SK-N-SH (cell line): Measurements from ENCODE around the gene TRPM2. TPM values are rescaled to one million over a fixed set of nuclear protein-coding genes. Genes with fewer than 3 reads are reported as not detected.

Experiments
- CTCF ChIA-PET: fragments of 300-600, 350-600 bp; formaldehyde crosslinking; extraction: SDS; loops from one replicate; lab custom pipeline; 2021; lab: Yijun Ruan, JAX
- POLR2A ChIA-PET: fragments of 350-600 bp; sonication (Branson Sonifier 250); formaldehyde crosslinking; extraction: SDS; loops from one replicate; lab custom pipeline; 2020; ENCODE audit warnings: antibody characterized with exemption, inconsistent platforms; lab: Yijun Ruan, JAX
- DNase-seq: peaks from one replicate; pipeline ENCODE4 v3.0.0; 2012
- H2AFZ ChIP-seq: fragments of 200-600 bp; sonication (generic); 2 replicates; pipeline ENCODE4 v1.8.1; 2016; ENCODE audit warnings: antibody characterized with exemption, mild to moderate bottlenecking, low read depth
- H3F3A ChIP-seq: fragments of 200-600 bp; sonication (generic); replicated peaks from 2 replicates; pipeline ENCODE3; 2016; ENCODE audit warnings: antibody characterized with exemption, mild to moderate bottlenecking; ENCODE audit not compliant: insufficient read depth
- H3K27ac ChIP-seq, 2 experiments: fragments of 200-500 bp in 1 of 2; fragments of 200-600 bp in 1 of 2; sonication (Bioruptor generic) in 1 of 2; sonication (generic), shearing (Covaris generic) in 1 of 2; 2 replicates each; pipeline versions ENCODE4 v1.5.1 to v1.6.1; 2014 to 2016; ENCODE audit warnings: low read depth in 2 of 2, inconsistent platforms in 1 of 2, low read length in 1 of 2, mild to moderate bottlenecking in 1 of 2, mixed read lengths in 1 of 2
- H3K27me3 ChIP-seq: fragments of 200-600 bp; sonication (generic), shearing (Covaris generic); 2 replicates; pipeline ENCODE4 v1.6.1; 2016; ENCODE audit warnings: mixed run types; ENCODE audit not compliant: insufficient read depth
- H3K36me3 ChIP-seq, 2 experiments: fragments of 200-500 bp in 1 of 2; fragments of 200-600 bp in 1 of 2; sonication (Bioruptor generic) in 1 of 2; sonication (generic) in 1 of 2; replicated peaks in 1 of 2; 2 replicates each; pipeline versions ENCODE3 to v1.5.1; 2014 to 2016; ENCODE audit warnings: low read length in 1 of 2, mild to moderate bottlenecking in 1 of 2; ENCODE audit not compliant: insufficient read depth in 2 of 2, control insufficient read depth in 1 of 2
- H3K4me1 ChIP-seq, 2 experiments: fragments of 200-500 bp in 1 of 2; fragments of 200-600 bp in 1 of 2; sonication (Bioruptor generic) in 1 of 2; sonication (generic), shearing (Covaris generic) in 1 of 2; 2 replicates each; pipeline versions ENCODE4 v1.5.1 to v1.6.1; 2014 to 2016; ENCODE audit warnings: low read depth in 1 of 2, low read length in 1 of 2, mixed run types in 1 of 2; ENCODE audit not compliant: insufficient read depth in 2 of 2, control insufficient read depth in 1 of 2
- H3K4me2 ChIP-seq: fragments of 200-600 bp; sonication (generic), shearing (Covaris generic); 2 replicates; pipeline ENCODE4 v1.6.1; 2017; ENCODE audit warnings: mixed run types
- H3K4me3 ChIP-seq, 2 experiments: fragments of 200-500 bp in 1 of 2; fragments of 200-600 bp in 1 of 2; sonication (Bioruptor generic) in 1 of 2; sonication (generic), shearing (Covaris generic) in 1 of 2; 2 replicates each; pipeline versions ENCODE4 v1.5.1 to v1.8.1; 2014 to 2016; ENCODE audit warnings: low read depth in 2 of 2, inconsistent platforms in 1 of 2, low read length in 1 of 2, mild to moderate bottlenecking in 1 of 2, mixed read lengths in 1 of 2, moderate library complexity in 1 of 2
- H3K79me2 ChIP-seq: fragments of 200-600 bp; sonication (generic); 2 replicates; pipeline ENCODE4 v1.8.1; 2017; ENCODE audit warnings: mild to moderate bottlenecking; ENCODE audit not compliant: insufficient read depth
- H3K9ac ChIP-seq: fragments of 200-600 bp; sonication (generic); 2 replicates; pipeline ENCODE4 v1.6.1; 2017; ENCODE audit warnings: mixed run types
- H3K9me2 ChIP-seq: fragments of 200-600 bp; sonication (generic); 2 replicates; pipeline ENCODE4 v1.6.1; 2017; ENCODE audit warnings: mixed run types
- H3K9me3 ChIP-seq: fragments of 200-600 bp; sonication (generic); 2 replicates; pipeline ENCODE4 v1.6.1; 2017; ENCODE audit warnings: mixed run types, mild to moderate bottlenecking, moderate library complexity
- H4K20me1 ChIP-seq: fragments of 200-600 bp; sonication (generic); 2 replicates; pipeline ENCODE4 v1.6.1; 2017; ENCODE audit warnings: mild to moderate bottlenecking, mixed run types; ENCODE audit not compliant: insufficient read depth
- CTCF ChIP-seq: fragments of 200-600 bp; sonication (generic); IDR thresholded peaks from 2 replicates; pipeline ENCODE4 v1.6.1; 2017; ENCODE audit warnings: antibody characterized with exemption, mild to moderate bottlenecking, moderate library complexity
- EP300 ChIP-seq, 2 experiments: IDR thresholded peaks; 2 replicates each; pipeline versions ENCODE4 v1.4.0 to v1.6.1; 2012; ENCODE audit warnings: borderline replicate concordance in 1 of 2, low read depth in 1 of 2, low read length in 1 of 2
- FOSL2 ChIP-seq: IDR thresholded peaks from 2 replicates; pipeline ENCODE4 v1.4.0; 2012; ENCODE audit warnings: low read depth, mild to moderate bottlenecking, moderate library complexity, borderline replicate concordance
- GATA2 ChIP-seq: sonication (generic); formaldehyde crosslinking; IDR thresholded peaks from 2 replicates; pipeline ENCODE4 v1.5.0; 2020; ENCODE audit warnings: mild to moderate bottlenecking, missing genetic modification reagents
- IRF3 ChIP-seq: fragments of 150-350 bp; IDR thresholded peaks from 2 replicates; pipeline ENCODE4 v1.6.1; 2016; ENCODE audit warnings: mild to moderate bottlenecking, low read depth, low read length
- MAX ChIP-seq: IDR thresholded peaks from 2 replicates; pipeline ENCODE4 v1.4.0; 2012; ENCODE audit warnings: low read depth
- MEF2A ChIP-seq: IDR thresholded peaks from 2 replicates; pipeline ENCODE4 v1.4.0; 2012; ENCODE audit warnings: low read depth, borderline replicate concordance
- MXI1 ChIP-seq: IDR thresholded peaks from 2 replicates; pipeline ENCODE4 v1.6.1; 2012; ENCODE audit warnings: mild to moderate bottlenecking, low read depth, low read length, improper control_type of control experiment
- NRF1 ChIP-seq: IDR thresholded peaks from 2 replicates; pipeline ENCODE4 v1.6.1; 2012; ENCODE audit warnings: low read depth, mild to moderate bottlenecking, low read length
- RCOR1 ChIP-seq: fragments of 150-350 bp; IDR thresholded peaks from 2 replicates; pipeline ENCODE4 v1.6.1; 2017; ENCODE audit warnings: antibody characterized with exemption, low read length
- TAF1 ChIP-seq: IDR thresholded peaks from 2 replicates; pipeline ENCODE4 v1.6.1; 2012; ENCODE audit warnings: low read depth, mild to moderate bottlenecking, low read length, moderate library complexity, borderline replicate concordance
- USF1 ChIP-seq: IDR thresholded peaks from 2 replicates; pipeline ENCODE4 v1.4.0; 2012; ENCODE audit warnings: low read depth, borderline replicate concordance
- YY1 ChIP-seq: IDR thresholded peaks from 2 replicates; pipeline ENCODE4 v1.4.0; 2012; ENCODE audit warnings: low read depth, mild to moderate bottlenecking
- ZBTB33 ChIP-seq: IDR thresholded peaks from 2 replicates; pipeline ENCODE4 v1.4.0; 2012; ENCODE audit warnings: low read depth, borderline replicate concordance
- WGBS: methylation state at CpG from one replicate; pipeline ENCODE4 v1.1.6; 2017; ENCODE audit warnings: low lambda C conversion rate; 5-methylcytosine and 5-hydroxymethylcytosine counted together
- polyA plus RNA-seq, 3 experiments: library from polyadenylated mRNA; depleted of rRNA; stranded (reverse); fragments of >200 nt; gene quantifications; 2 replicates each; pipeline ENCODE4 v1.2.3, GENCODE V29; 2012

The TRPM2 gene
- polyA plus RNA-seq, 1 of the 3 experiments (the other 2 are of a cell fraction), result not detected

GRCh38 chr21:44350773-44351481 lies 2.5 kb upstream of the TRPM2 start:
- CTCF ChIA-PET, result interaction anchor here (1.2 kb wide), 1 partner anchor 105 kb away, joined by 4 read pairs; no protein-coding TSS in a partner anchor
- WGBS, result 10% methylated on average over 2 of the region's 42 CpGs
- H3K9me3 ChIP-seq, result no peaks in the 10 kb centered on the region
- no peaks in the 10 kb centered on the region for H3F3A ChIP-seq
- H3K27ac ChIP-seq, result no peak overlapping the region
- no peaks in the 10 kb centered on the region for H3K79me2 ChIP-seq
- H3K9ac ChIP-seq, result no peak overlapping the region
- H3K4me3 ChIP-seq, result no peak overlapping the region
- POLR2A ChIA-PET, result no interaction called here
- no peaks in the 10 kb centered on the region for H3K9me2 ChIP-seq
- no peaks in the 10 kb centered on the region for H4K20me1 ChIP-seq
- TF ChIP-seq NRF1 (no peak), IRF3 (no peak), EP300 (IDR thresholded peaks at IDR 0.05; ENCODE audit: borderline replicate concordance in 1 of 2, low read depth in 1 of 2, low read length in 1 of 2) (no peak), RCOR1 (no peak), MAX (no peak), MXI1 (no peak), GATA2 (CRISPR knock-in tag) (no peak), USF1 (no peak), TAF1 (no peak), YY1 (no peak), MEF2A (no peak), FOSL2 (no peak), ZBTB33 (no peak), CTCF (no peak)
- H3K4me1 ChIP-seq, result no peaks in the 10 kb centered on the region
- no peak overlapping the region for H2AFZ ChIP-seq
- H3K27me3 ChIP-seq, result peaks cover 66% of the 10 kb centered on the region
- H3K4me2 ChIP-seq, result no peak overlapping the region
- DNase-seq, result no peak
- H3K36me3 ChIP-seq, result no peaks in the 10 kb centered on the region
